CD4-positive, CD25-positive, alpha-beta regulatory T cell (primary cell): ENCODE data around the gene TMIE. TPM values are rescaled to one million over a fixed set of nuclear protein-coding genes. Genes with fewer than 3 reads are reported as not detected.
A peak's percentile ranks its signal among the peaks of the same experiment; 100 is the strongest.

Experiments used
- ATAC-seq, 2 donors: fragments of 150-1000 bp; cut with Tn5 transposase; one replicate each; pipeline ENCODE4 v1.10.0; 2021; ENCODE audit warnings: low read depth in 2 of 2, moderate number of reproducible peaks in 2 of 2, moderate library complexity in 1 of 2
- DNase-seq, 3 donors: peaks; one replicate each; pipeline versions ENCODE4 v3.0.0 to v3.0.0-alpha.2; 2012 to 2022; ENCODE audit warnings: mixed read lengths in 1 of 3
- H3K27ac ChIP-seq: one replicate; pipeline ENCODE4 v1.7.0; 2013; ENCODE audit warnings: mild to moderate bottlenecking, low read length; ENCODE audit not compliant: insufficient read depth, poor library complexity, severe bottlenecking
- H3K27me3 ChIP-seq: one replicate; pipeline ENCODE4 v1.7.0; 2013; ENCODE audit warnings: low read length; ENCODE audit not compliant: control insufficient read depth, insufficient read depth
- H3K36me3 ChIP-seq: one replicate; pipeline ENCODE4 v1.7.0; 2013; ENCODE audit warnings: mild to moderate bottlenecking, low read length, moderate library complexity; ENCODE audit not compliant: control insufficient read depth, insufficient read depth
- H3K4me1 ChIP-seq: 2 replicates; pipeline ENCODE4 v1.7.0; 2013; ENCODE audit warnings: mild to moderate bottlenecking, low read length; ENCODE audit not compliant: insufficient read depth, control insufficient read depth, poor library complexity, severe bottlenecking
- H3K4me3 ChIP-seq: one replicate; pipeline ENCODE4 v1.7.0; 2013; ENCODE audit warnings: low read depth, mild to moderate bottlenecking, low read length, moderate library complexity
- H3K9me3 ChIP-seq, 2 experiments: 1 replicate in 1 of 2; 2 replicates in 1 of 2; pipeline ENCODE4 v1.7.0; 2013; ENCODE audit warnings: low read length in 2 of 2, mild to moderate bottlenecking in 1 of 2, moderate library complexity in 1 of 2; ENCODE audit not compliant: control insufficient read depth in 2 of 2
- H3K27ac Mint-ChIP-seq, 3 donors: one replicate each; pipeline ENCODE4 v1.8.0; 2020 to 2022; ENCODE audit warnings: mild to moderate bottlenecking in 3 of 3, mixed read lengths in 3 of 3, moderate library complexity in 2 of 3
- H3K27me3 Mint-ChIP-seq: one replicate; pipeline ENCODE4 v1.8.0; 2022; ENCODE audit warnings: mild to moderate bottlenecking, mixed read lengths
- H3K36me3 Mint-ChIP-seq: one replicate; pipeline ENCODE4 v1.8.0; 2020; ENCODE audit warnings: mixed read lengths
- H3K4me1 Mint-ChIP-seq, 4 donors: one replicate each; pipeline ENCODE4 v1.8.0; 2020 to 2022; ENCODE audit warnings: mixed read lengths in 4 of 4, mild to moderate bottlenecking in 1 of 4
- H3K4me3 Mint-ChIP-seq, 4 donors: one replicate each; pipeline ENCODE4 v1.8.0; 2020 to 2022; ENCODE audit warnings: mild to moderate bottlenecking in 4 of 4, mixed read lengths in 4 of 4, moderate library complexity in 3 of 4
- H3K9me3 Mint-ChIP-seq, 7 donors: one replicate each; pipeline ENCODE4 v1.8.0; 2020 to 2022; ENCODE audit warnings: mixed read lengths in 7 of 7, mild to moderate bottlenecking in 3 of 7, moderate library complexity in 2 of 7
- polyA plus RNA-seq, 4 donors: library from polyadenylated mRNA; unstranded; fragments of 300-500 nt; fragmentation: Illumina TruSeq; gene quantifications; one replicate each; pipeline ENCODE4 v1.2.3, GENCODE V29; 2021
- total RNA-seq: library from RNA; stranded (reverse); gene quantifications from one replicate; pipeline ENCODE4 v1.2.3, GENCODE V29; 2022

TMIE gene
- total and polyA plus RNA-seq, 5 donors from 2014 or later: 0.60 to 1.9 (median 1.5) TPM

- Histone ChIP-seq H3K36me3 (no peaks in the 10 kb centered on the region), H3K9me3 (no peaks in the 10 kb centered on the region), H3K4me1 (no peaks in the 10 kb centered on the region), H3K27ac (no peak overlapping the region), H3K4me3 (no peak overlapping the region), H3K27me3 (no peaks in the 10 kb centered on the region)
- no peaks in the 10 kb centered on the region for H3K27me3 Mint-ChIP-seq
- H3K27ac Mint-ChIP-seq: no peak overlapping the region
- no peak overlapping the region for H3K4me3 Mint-ChIP-seq
- DNase-seq (no peak), ATAC-seq (no peak)
- H3K36me3 Mint-ChIP-seq: peaks cover 11% of the 10 kb centered on the region
- H3K9me3 Mint-ChIP-seq: peaks cover 0 to 1% (median 0%) of the 10 kb centered on the region in 7 donors
- H3K4me1 Mint-ChIP-seq: peaks cover 0 to 2% (median 0%) of the 10 kb centered on the region in 4 donors
Measured at GRCh38 chr3:46676601-46677410, 24.4 kb upstream of the TMIE start.

GRCh38 chr3:46677411-46677726, 23.8 kb upstream of the TMIE start:
- H3K9me3 Mint-ChIP-seq: peaks cover 0 to 1% (median 0%) of the 10 kb centered on the region in 7 donors
- no peaks in the 10 kb centered on the region for H3K27me3 Mint-ChIP-seq
- Histone ChIP-seq H3K36me3 (no peaks in the 10 kb centered on the region), H3K27ac (no peak overlapping the region), H3K9me3 (no peaks in the 10 kb centered on the region), H3K27me3 (no peaks in the 10 kb centered on the region), H3K4me3 (no peak overlapping the region), H3K4me1 (no peaks in the 10 kb centered on the region)
- ATAC-seq: no peak
- peaks cover 0 to 2% (median 0%) of the 10 kb centered on the region in 4 donors for H3K4me1 Mint-ChIP-seq
- H3K36me3 Mint-ChIP-seq: peaks cover 16% of the 10 kb centered on the region
- DNase-seq: no peak
- peak overlapping the region in 1 of 3 donors; percentile 42 for H3K27ac Mint-ChIP-seq
- no peak overlapping the region for H3K4me3 Mint-ChIP-seq

- H3K27ac ChIP-seq: no peak overlapping the region
- H3K36me3 ChIP-seq: no peaks in the 10 kb centered on the region
- H3K27me3 ChIP-seq: no peaks in the 10 kb centered on the region
- ATAC-seq (no peak), DNase-seq (no peak)
- H3K36me3 Mint-ChIP-seq: peaks cover 20% of the 10 kb centered on the region
- no peaks in the 10 kb centered on the region for H3K27me3 Mint-ChIP-seq
- H3K9me3 Mint-ChIP-seq: peaks cover 0 to 1% (median 0%) of the 10 kb centered on the region in 7 donors
- no peak overlapping the region for H3K27ac Mint-ChIP-seq
- no peak overlapping the region for H3K4me3 Mint-ChIP-seq
- no peak overlapping the region for H3K4me3 ChIP-seq
- H3K4me1 ChIP-seq: no peaks in the 10 kb centered on the region
- peaks cover 0 to 2% (median 0%) of the 10 kb centered on the region in 4 donors for H3K4me1 Mint-ChIP-seq
- no peaks in the 10 kb centered on the region for H3K9me3 ChIP-seq
Measured at GRCh38 chr3:46678280-46678679, 22.9 kb upstream of the TMIE start.

GRCh38 chr3:46679681-46680080, 21.5 kb upstream of the TMIE start:
- Mint-ChIP-seq H3K4me3 (no peak overlapping the region), H3K9me3 (no peaks in the 10 kb centered on the region), H3K27me3 (no peaks in the 10 kb centered on the region), H3K4me1 (peaks cover 0 to 2% (median 0%) of the 10 kb centered on the region in 4 donors), H3K27ac (peak overlapping the region in 1 of 3 donors; percentile 37), H3K36me3 (peaks cover 21% of the 10 kb centered on the region)
- Histone ChIP-seq H3K36me3 (no peaks in the 10 kb centered on the region), H3K9me3 (no peaks in the 10 kb centered on the region), H3K4me1 (no peaks in the 10 kb centered on the region), H3K4me3 (no peak overlapping the region), H3K27me3 (no peaks in the 10 kb centered on the region), H3K27ac (no peak overlapping the region)
- ATAC-seq: no peak
- no peak for DNase-seq

- H3K36me3 Mint-ChIP-seq: peaks cover 25% of the 10 kb centered on the region
- DNase-seq (no peak), ATAC-seq (no peak)
- peaks cover 0 to 2% (median 0%) of the 10 kb centered on the region in 4 donors for H3K4me1 Mint-ChIP-seq
- Histone ChIP-seq H3K9me3 (no peaks in the 10 kb centered on the region), H3K4me3 (no peak overlapping the region), H3K4me1 (no peaks in the 10 kb centered on the region), H3K27me3 (no peaks in the 10 kb centered on the region), H3K36me3 (no peaks in the 10 kb centered on the region), H3K27ac (no peak overlapping the region)
- no peak overlapping the region for H3K4me3 Mint-ChIP-seq
- H3K9me3 Mint-ChIP-seq: no peaks in the 10 kb centered on the region
- no peaks in the 10 kb centered on the region for H3K27me3 Mint-ChIP-seq
- peak overlapping the region in 1 of 3 donors; percentile 79 for H3K27ac Mint-ChIP-seq
Measured at GRCh38 chr3:46680298-46680826, 20.8 kb upstream of the TMIE start.

GRCh38 chr3:46681387-46681786, 19.8 kb upstream of the TMIE start:
- Histone ChIP-seq H3K4me3 (no peak overlapping the region), H3K27me3 (no peaks in the 10 kb centered on the region), H3K9me3 (no peaks in the 10 kb centered on the region), H3K27ac (no peak overlapping the region), H3K36me3 (no peaks in the 10 kb centered on the region), H3K4me1 (no peaks in the 10 kb centered on the region)
- ATAC-seq (no peak), DNase-seq (no peak)
- H3K27me3 Mint-ChIP-seq: no peaks in the 10 kb centered on the region
- no peak overlapping the region for H3K4me3 Mint-ChIP-seq
- H3K9me3 Mint-ChIP-seq: no peaks in the 10 kb centered on the region
- no peak overlapping the region for H3K27ac Mint-ChIP-seq
- peaks cover 30% of the 10 kb centered on the region for H3K36me3 Mint-ChIP-seq
- H3K4me1 Mint-ChIP-seq: peaks cover 0 to 2% (median 0%) of the 10 kb centered on the region in 4 donors

- Mint-ChIP-seq H3K27ac (no peak overlapping the region), H3K4me3 (no peak overlapping the region), H3K27me3 (no peaks in the 10 kb centered on the region), H3K36me3 (peaks cover 30% of the 10 kb centered on the region), H3K9me3 (no peaks in the 10 kb centered on the region), H3K4me1 (peaks cover 0 to 2% (median 0%) of the 10 kb centered on the region in 4 donors)
- Histone ChIP-seq H3K36me3 (no peaks in the 10 kb centered on the region), H3K27ac (no peak overlapping the region), H3K27me3 (no peaks in the 10 kb centered on the region), H3K4me1 (no peaks in the 10 kb centered on the region), H3K4me3 (no peak overlapping the region), H3K9me3 (no peaks in the 10 kb centered on the region)
- ATAC-seq (no peak), DNase-seq (no peak)
Measured at GRCh38 chr3:46681856-46682540, 19.2 kb upstream of the TMIE start.
